Osteocyte (in vitro differentiated cells): ENCODE measurements around the gene SEMA6B. TPM values are rescaled to one million over a fixed set of nuclear protein-coding genes. Genes with fewer than 3 reads are reported as not detected.

Experiments used
- DNase-seq: peaks from one replicate; pipeline ENCODE4 v3.0.0; 2021; ENCODE audit warnings: mixed read lengths; ENCODE audit not compliant: unreplicated experiment; ENCODE audit errors: extremely low spot score
- H3K27ac Mint-ChIP-seq: one replicate; pipeline ENCODE4 v1.8.0; 2021; ENCODE audit warnings: mild to moderate bottlenecking, mixed read lengths; ENCODE audit not compliant: unreplicated experiment
- H3K27me3 Mint-ChIP-seq: one replicate; pipeline ENCODE4 v1.8.0; 2021; ENCODE audit warnings: mixed read lengths; ENCODE audit not compliant: unreplicated experiment
- H3K36me3 Mint-ChIP-seq: one replicate; pipeline ENCODE4 v1.8.0; 2021; ENCODE audit warnings: mixed read lengths; ENCODE audit not compliant: unreplicated experiment
- H3K4me1 Mint-ChIP-seq: one replicate; pipeline ENCODE4 v1.8.0; 2021; ENCODE audit warnings: mixed read lengths; ENCODE audit not compliant: unreplicated experiment
- H3K4me3 Mint-ChIP-seq: one replicate; pipeline ENCODE4 v1.8.0; 2021; ENCODE audit warnings: mild to moderate bottlenecking, moderate library complexity, mixed read lengths; ENCODE audit not compliant: unreplicated experiment
- H3K9me3 Mint-ChIP-seq: one replicate; pipeline ENCODE4 v1.8.0; 2021; ENCODE audit warnings: mixed read lengths; ENCODE audit not compliant: unreplicated experiment
- total RNA-seq: library from RNA; stranded (reverse); gene quantifications from 2 replicates; pipeline ENCODE4 v1.2.1, GENCODE V29; 2021
- TF ChIP-seq, protein P1 (sequence below): fragments of 200-600 bp; sonication (generic); IDR thresholded peaks from 2 replicates; pipeline ENCODE4 v1.5.0; 2021; ENCODE audit warnings: antibody characterized with exemption, mild to moderate bottlenecking, moderate library complexity

Gene SEMA6B
- total RNA-seq, 1 donor from 2014 or later, result 6.2 TPM

DNA sequence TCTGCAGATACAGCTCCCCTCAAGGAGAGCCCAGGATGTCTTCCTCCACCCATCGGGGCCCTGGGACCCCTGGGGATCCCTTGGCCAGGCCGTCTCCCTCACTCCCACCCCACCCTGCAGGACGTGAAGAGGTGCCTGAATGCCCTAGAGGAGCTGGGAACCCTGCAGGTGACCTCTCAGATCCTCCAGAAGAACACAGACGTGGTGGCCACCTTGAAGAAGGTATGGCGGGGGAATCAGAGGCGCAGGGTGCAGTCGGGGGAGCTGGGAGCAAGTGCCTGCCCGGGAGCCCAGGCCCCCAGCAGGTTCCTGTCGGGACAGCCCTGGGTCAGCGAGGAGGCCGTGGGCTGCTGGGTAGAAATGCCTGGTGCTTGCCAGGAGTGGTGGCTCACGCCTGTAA, 60.8 kb downstream of the SEMA6B start:
- Mint-ChIP-seq H3K27ac (no peak overlapping the region), H3K9me3 (no peaks in the 10 kb centered on the region), H3K4me1 (no peaks in the 10 kb centered on the region), H3K36me3 (peaks cover 7% of the 10 kb centered on the region), H3K27me3 (no peaks in the 10 kb centered on the region), H3K4me3 (no peak overlapping the region)
- peak; percentile 83 for DNase-seq
- TF ChIP-seq, protein P1, sequence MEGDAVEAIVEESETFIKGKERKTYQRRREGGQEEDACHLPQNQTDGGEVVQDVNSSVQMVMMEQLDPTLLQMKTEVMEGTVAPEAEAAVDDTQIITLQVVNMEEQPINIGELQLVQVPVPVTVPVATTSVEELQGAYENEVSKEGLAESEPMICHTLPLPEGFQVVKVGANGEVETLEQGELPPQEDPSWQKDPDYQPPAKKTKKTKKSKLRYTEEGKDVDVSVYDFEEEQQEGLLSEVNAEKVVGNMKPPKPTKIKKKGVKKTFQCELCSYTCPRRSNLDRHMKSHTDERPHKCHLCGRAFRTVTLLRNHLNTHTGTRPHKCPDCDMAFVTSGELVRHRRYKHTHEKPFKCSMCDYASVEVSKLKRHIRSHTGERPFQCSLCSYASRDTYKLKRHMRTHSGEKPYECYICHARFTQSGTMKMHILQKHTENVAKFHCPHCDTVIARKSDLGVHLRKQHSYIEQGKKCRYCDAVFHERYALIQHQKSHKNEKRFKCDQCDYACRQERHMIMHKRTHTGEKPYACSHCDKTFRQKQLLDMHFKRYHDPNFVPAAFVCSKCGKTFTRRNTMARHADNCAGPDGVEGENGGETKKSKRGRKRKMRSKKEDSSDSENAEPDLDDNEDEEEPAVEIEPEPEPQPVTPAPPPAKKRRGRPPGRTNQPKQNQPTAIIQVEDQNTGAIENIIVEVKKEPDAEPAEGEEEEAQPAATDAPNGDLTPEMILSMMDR, result no peak

DNA sequence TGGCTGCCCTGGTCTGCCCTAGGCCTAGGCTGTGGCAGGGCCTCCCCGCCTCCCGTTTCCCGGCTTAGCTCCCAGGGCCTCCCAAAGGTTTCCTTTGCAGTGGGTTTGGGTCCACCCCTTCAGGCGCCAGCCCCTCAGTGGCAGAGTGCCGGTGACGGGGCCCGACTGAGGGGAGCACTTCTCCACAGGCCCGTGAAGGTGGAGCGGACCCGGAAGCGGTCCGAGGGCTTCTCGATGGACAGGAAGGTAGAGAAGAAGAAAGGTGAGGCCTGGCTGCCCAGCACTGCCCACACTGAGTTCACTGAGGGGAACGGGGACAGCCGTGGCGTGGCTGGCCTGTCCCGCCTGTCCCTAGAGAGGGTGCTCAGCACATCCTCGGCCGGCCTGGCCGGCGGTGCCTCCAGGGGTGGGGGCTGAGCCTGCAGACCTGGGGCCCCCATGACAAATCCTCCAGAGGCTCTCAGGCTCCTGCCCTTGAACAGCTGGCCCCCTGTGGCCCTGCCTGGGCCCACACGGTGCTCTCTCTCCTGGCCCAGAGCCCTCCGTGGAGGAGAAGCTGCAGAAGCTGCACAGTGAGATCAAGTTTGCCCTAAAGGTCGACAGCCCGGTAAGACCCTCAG, 61.6 kb downstream of the SEMA6B start:
- TF ChIP-seq, protein P1, result no peak
- H3K36me3 Mint-ChIP-seq, result peaks cover 7% of the 10 kb centered on the region
- no peaks in the 10 kb centered on the region for H3K4me1 Mint-ChIP-seq
- DNase-seq, result peak; percentile 83
- no peaks in the 10 kb centered on the region for H3K9me3 Mint-ChIP-seq
- H3K4me3 Mint-ChIP-seq, result no peak overlapping the region
- no peaks in the 10 kb centered on the region for H3K27me3 Mint-ChIP-seq
- no peak overlapping the region for H3K27ac Mint-ChIP-seq

DNA sequence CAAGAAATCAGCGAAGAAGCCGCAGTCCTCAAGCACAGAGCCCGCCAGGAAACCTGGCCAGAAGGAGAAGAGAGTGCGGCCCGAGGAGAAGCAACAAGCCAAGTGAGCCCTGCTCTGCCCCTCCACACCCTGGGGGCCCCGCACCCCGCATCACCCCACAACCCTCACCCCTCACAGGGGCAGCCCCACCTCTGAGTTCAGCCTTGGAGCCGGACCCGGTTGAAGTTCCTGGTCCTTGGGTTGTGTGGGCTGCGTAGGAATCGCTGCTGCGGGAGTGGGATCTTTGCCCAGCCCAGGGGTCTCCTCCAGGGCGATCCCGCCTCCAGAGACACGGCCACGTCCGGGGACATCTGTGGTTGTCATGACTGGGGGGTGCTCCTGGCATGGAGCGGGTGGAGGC, 63.2 kb downstream of the SEMA6B start:
- DNase-seq, result peak; percentile 83
- TF ChIP-seq, protein P1, result no peak
- Mint-ChIP-seq H3K9me3 (no peaks in the 10 kb centered on the region), H3K4me3 (no peak overlapping the region), H3K36me3 (peaks cover 7% of the 10 kb centered on the region), H3K27ac (no peak overlapping the region), H3K4me1 (no peaks in the 10 kb centered on the region), H3K27me3 (no peaks in the 10 kb centered on the region)

- Mint-ChIP-seq H3K36me3 (peaks cover 5% of the 10 kb centered on the region), H3K4me1 (no peaks in the 10 kb centered on the region), H3K4me3 (no peak overlapping the region), H3K27ac (no peak overlapping the region), H3K9me3 (no peaks in the 10 kb centered on the region), H3K27me3 (no peaks in the 10 kb centered on the region)
- DNase-seq, result no peak
- TF ChIP-seq, protein P1, result no peak
These were observed 64.0 kb downstream of the SEMA6B start for GRCh38 chr19:4495471-4495870.

- Mint-ChIP-seq H3K9me3 (no peaks in the 10 kb centered on the region), H3K4me3 (no peak overlapping the region), H3K27me3 (no peaks in the 10 kb centered on the region), H3K4me1 (no peaks in the 10 kb centered on the region), H3K27ac (no peak overlapping the region), H3K36me3 (peaks cover 9% of the 10 kb centered on the region)
- TF ChIP-seq, protein P1, result no peak
- DNase-seq, result no peak
These were observed 64.8 kb downstream of the SEMA6B start for GRCh38 chr19:4494691-4495064.
